ENCODE measurements around the gene PRSS1.
"Not testable (repeated sequence)": the region's sequence is repeated elsewhere in the genome, so short reads cannot be mapped to it uniquely, and the experiment has no call there.

The PRSS1 gene

GRCh38 chr7:142745745-142746144 lies 3.5 kb upstream of the PRSS1 start:
- H3K27ac ChIP-seq (replicated peaks; ENCODE audit: low read length): no peak overlapping the region
- no CpG with 5 or more reads among the region's 4 CpGs for WGBS, 2 donors (ENCODE audit: extremely low coverage in 2 of 2, insufficient read length in 2 of 2, insufficient replicate concordance in 1 of 2)
- no peaks in the 10 kb centered on the region for H3K79me1 ChIP-seq (ENCODE audit: low read depth, low read length)
- H3K4me3 ChIP-seq (ENCODE audit: low read length in 2 of 2): no peak overlapping the region
- H3K9ac ChIP-seq (ENCODE audit: low read depth, low read length, poor library complexity): no peak overlapping the region
- no peak overlapping the region for H3K23ac ChIP-seq (ENCODE audit: low read depth, low read length, poor library complexity)
- no peak for DNase-seq (ENCODE audit: low spot score)
- H3K4me1 ChIP-seq (ENCODE audit: control insufficient read depth in 2 of 2, insufficient read depth in 1 of 2, low read depth in 1 of 2, low read length in 2 of 2): no peaks in the 10 kb centered on the region
- no peak overlapping the region for H4K91ac ChIP-seq (ENCODE audit: low read depth, low read length, poor library complexity)
- H3K27me3 ChIP-seq (ENCODE audit: control insufficient read depth in 3 of 3, insufficient read depth in 3 of 3, low read depth in 1 of 3, low read length in 3 of 3): no peaks in the 10 kb centered on the region
- no peaks in the 10 kb centered on the region for H3K9me3 ChIP-seq (replicated peaks in 1 of 2; ENCODE audit: control insufficient read depth in 2 of 2, insufficient read depth in 1 of 2, low read depth in 1 of 2, low read length in 2 of 2)
- no peak overlapping the region for H3K14ac ChIP-seq (ENCODE audit: low read length)
- no peak overlapping the region for H2BK120ac ChIP-seq (ENCODE audit: low read depth, low read length)
- H2AK5ac ChIP-seq (ENCODE audit: low read depth, low read length): no peak overlapping the region
- no peak overlapping the region for H2AFZ ChIP-seq (ENCODE audit: low read length)
- H2BK5ac ChIP-seq (ENCODE audit: low read length): no peak overlapping the region
- H3K4me2 ChIP-seq (ENCODE audit: insufficient read depth, low read length, poor library complexity, severe bottlenecking): no peak overlapping the region
- H4K8ac ChIP-seq (ENCODE audit: low read depth, low read length): no peak overlapping the region
- H2BK15ac ChIP-seq (ENCODE audit: low read length): no peak overlapping the region
- H2BK12ac ChIP-seq (ENCODE audit: low read length): no peak overlapping the region
- no peak overlapping the region for H3K18ac ChIP-seq (ENCODE audit: low read length)
- H3K36me3 ChIP-seq (replicated peaks in 1 of 2; ENCODE audit: control insufficient read depth in 2 of 2, insufficient read depth in 2 of 2, low read length in 2 of 2): no peaks in the 10 kb centered on the region
- no peak overlapping the region for H3K4ac ChIP-seq (ENCODE audit: low read length)

GRCh38 chr7:142746264-142746663 lies 3.0 kb upstream of the PRSS1 start:
- no peak overlapping the region for H3K4me3 ChIP-seq (ENCODE audit: low read length in 2 of 2)

GRCh38 chr7:142748410-142748809 lies 862 bp upstream of the PRSS1 start:
- not testable (repeated sequence) for H3K18ac ChIP-seq (ENCODE audit: low read length); H3K36me3 ChIP-seq (replicated peaks in 1 of 2; ENCODE audit: control insufficient read depth in 2 of 2, insufficient read depth in 2 of 2, low read length in 2 of 2); H4K91ac ChIP-seq (ENCODE audit: low read depth, low read length, poor library complexity); H2BK120ac ChIP-seq (ENCODE audit: low read depth, low read length); H3K27me3 ChIP-seq (ENCODE audit: control insufficient read depth in 3 of 3, insufficient read depth in 3 of 3, low read depth in 1 of 3, low read length in 3 of 3); H3K4me2 ChIP-seq (ENCODE audit: insufficient read depth, low read length, poor library complexity, severe bottlenecking); H3K27ac ChIP-seq (replicated peaks; ENCODE audit: low read length); H3K4ac ChIP-seq (ENCODE audit: low read length); H2AK5ac ChIP-seq (ENCODE audit: low read depth, low read length); H4K8ac ChIP-seq (ENCODE audit: low read depth, low read length); H2AFZ ChIP-seq (ENCODE audit: low read length); H3K9me3 ChIP-seq (replicated peaks in 1 of 2; ENCODE audit: control insufficient read depth in 2 of 2, insufficient read depth in 1 of 2, low read depth in 1 of 2, low read length in 2 of 2); DNase-seq (ENCODE audit: low spot score); H3K4me1 ChIP-seq (ENCODE audit: control insufficient read depth in 2 of 2, insufficient read depth in 1 of 2, low read depth in 1 of 2, low read length in 2 of 2); H3K4me3 ChIP-seq (ENCODE audit: low read length in 2 of 2); H2BK15ac ChIP-seq (ENCODE audit: low read length); H3K23ac ChIP-seq (ENCODE audit: low read depth, low read length, poor library complexity); H3K79me1 ChIP-seq (ENCODE audit: low read depth, low read length); H3K14ac ChIP-seq (ENCODE audit: low read length); H2BK12ac ChIP-seq (ENCODE audit: low read length); H3K9ac ChIP-seq (ENCODE audit: low read depth, low read length, poor library complexity); H2BK5ac ChIP-seq (ENCODE audit: low read length)
- WGBS, 2 donors (ENCODE audit: extremely low coverage in 2 of 2, insufficient read length in 2 of 2, insufficient replicate concordance in 1 of 2): no CpG with 5 or more reads among the region's 2 CpGs

More at GRCh38 chr7:142746264-142746663, 3.0 kb upstream of the PRSS1 start:
- no peaks in the 10 kb centered on the region for H3K9me3 ChIP-seq (replicated peaks in 1 of 2; ENCODE audit: control insufficient read depth in 2 of 2, insufficient read depth in 1 of 2, low read depth in 1 of 2, low read length in 2 of 2)
- H2BK15ac ChIP-seq (ENCODE audit: low read length): no peak overlapping the region
- H3K27ac ChIP-seq (replicated peaks; ENCODE audit: low read length): no peak overlapping the region
- H3K4me1 ChIP-seq (ENCODE audit: control insufficient read depth in 2 of 2, insufficient read depth in 1 of 2, low read depth in 1 of 2, low read length in 2 of 2): no peaks in the 10 kb centered on the region
- no peak overlapping the region for H3K23ac ChIP-seq (ENCODE audit: low read depth, low read length, poor library complexity)
- H2BK120ac ChIP-seq (ENCODE audit: low read depth, low read length): no peak overlapping the region
- H3K18ac ChIP-seq (ENCODE audit: low read length): no peak overlapping the region
- no peaks in the 10 kb centered on the region for H3K79me1 ChIP-seq (ENCODE audit: low read depth, low read length)
- no peak overlapping the region for H2BK12ac ChIP-seq (ENCODE audit: low read length)
- no peak overlapping the region for H2AFZ ChIP-seq (ENCODE audit: low read length)
- DNase-seq (ENCODE audit: low spot score): no peak
- no peak overlapping the region for H4K8ac ChIP-seq (ENCODE audit: low read depth, low read length)
- no peak overlapping the region for H4K91ac ChIP-seq (ENCODE audit: low read depth, low read length, poor library complexity)
- H3K4ac ChIP-seq (ENCODE audit: low read length): no peak overlapping the region
- no peak overlapping the region for H3K9ac ChIP-seq (ENCODE audit: low read depth, low read length, poor library complexity)
- no CpG with 5 or more reads among the region's 3 CpGs for WGBS, 2 donors (ENCODE audit: extremely low coverage in 2 of 2, insufficient read length in 2 of 2, insufficient replicate concordance in 1 of 2)
- no peaks in the 10 kb centered on the region for H3K27me3 ChIP-seq (ENCODE audit: control insufficient read depth in 3 of 3, insufficient read depth in 3 of 3, low read depth in 1 of 3, low read length in 3 of 3)
- H3K4me2 ChIP-seq (ENCODE audit: insufficient read depth, low read length, poor library complexity, severe bottlenecking): no peak overlapping the region
- H3K36me3 ChIP-seq (replicated peaks in 1 of 2; ENCODE audit: control insufficient read depth in 2 of 2, insufficient read depth in 2 of 2, low read length in 2 of 2): no peaks in the 10 kb centered on the region
- H3K14ac ChIP-seq (ENCODE audit: low read length): no peak overlapping the region
- H2BK5ac ChIP-seq (ENCODE audit: low read length): no peak overlapping the region
- no peak overlapping the region for H2AK5ac ChIP-seq (ENCODE audit: low read depth, low read length)

- Histone ChIP-seq H3K23ac (ENCODE audit: low read depth, low read length, poor library complexity) (no peak overlapping the region), H2BK12ac (ENCODE audit: low read length) (no peak overlapping the region), H4K8ac (ENCODE audit: low read depth, low read length) (no peak overlapping the region), H3K79me1 (ENCODE audit: low read depth, low read length) (no peaks in the 10 kb centered on the region), H2BK15ac (ENCODE audit: low read length) (no peak overlapping the region), H3K9ac (ENCODE audit: low read depth, low read length, poor library complexity) (no peak overlapping the region), H3K14ac (ENCODE audit: low read length) (no peak overlapping the region), H2BK120ac (ENCODE audit: low read depth, low read length) (no peak overlapping the region), H4K91ac (ENCODE audit: low read depth, low read length, poor library complexity) (no peak overlapping the region), H3K36me3 (replicated peaks in 1 of 2; ENCODE audit: control insufficient read depth in 2 of 2, insufficient read depth in 2 of 2, low read length in 2 of 2) (no peaks in the 10 kb centered on the region), H3K4ac (ENCODE audit: low read length) (no peak overlapping the region), H3K4me1 (ENCODE audit: control insufficient read depth in 2 of 2, insufficient read depth in 1 of 2, low read depth in 1 of 2, low read length in 2 of 2) (no peaks in the 10 kb centered on the region), H2BK5ac (ENCODE audit: low read length) (no peak overlapping the region), H3K4me2 (ENCODE audit: insufficient read depth, low read length, poor library complexity, severe bottlenecking) (no peak overlapping the region), H3K27me3 (ENCODE audit: control insufficient read depth in 3 of 3, insufficient read depth in 3 of 3, low read depth in 1 of 3, low read length in 3 of 3) (no peaks in the 10 kb centered on the region), H3K18ac (ENCODE audit: low read length) (no peak overlapping the region), H2AK5ac (ENCODE audit: low read depth, low read length) (no peak overlapping the region), H3K4me3 (ENCODE audit: low read length in 2 of 2) (no peak overlapping the region), H3K27ac (replicated peaks; ENCODE audit: low read length) (no peak overlapping the region), H2AFZ (ENCODE audit: low read length) (no peak overlapping the region), H3K9me3 (replicated peaks in 1 of 2; ENCODE audit: control insufficient read depth in 2 of 2, insufficient read depth in 1 of 2, low read depth in 1 of 2, low read length in 2 of 2) (no peaks in the 10 kb centered on the region)
- WGBS, 2 donors (ENCODE audit: extremely low coverage in 2 of 2, insufficient read length in 2 of 2, insufficient replicate concordance in 1 of 2): no CpG with 5 or more reads among the region's 9 CpGs
- no peak for DNase-seq (ENCODE audit: low spot score)
Observed at GRCh38 chr7:142750321-142750938, 1.2 kb downstream of the PRSS1 start.
